ENCODE measurements around the gene ZNF836. TPM values are rescaled to one million over a fixed set of nuclear protein-coding genes. Genes with fewer than 3 reads are reported as not detected.

The ZNF836 gene
- total and polyA plus RNA-seq, 9 of the 15 experiments (the other 6 are each of a cell fraction or from before 2014, with no cell fraction given), result 0.24 to 0.69 (median 0.64) TPM; not detected in 2

GRCh38 chr19:52139252-52140031, 32.0 kb downstream of the ZNF836 start, which contains the start of gene ZNF616 (continued):
- peak; percentile 87 for TF ChIP-seq CREB3L1 (IDR thresholded peaks at IDR 0.05; ENCODE audit: borderline replicate concordance, low read depth)
- no peak for TF ChIP-seq ZFPM2 (CRISPR knock-in tag; IDR thresholded peaks at IDR 0.05)
- 0 out of 4 replicates have a peak, but pooled peaks of 1 of the 2 experiments have one; percentile 72 for TF ChIP-seq BCLAF1 (IDR thresholded peaks at IDR 0.05; ENCODE audit: borderline replicate concordance in 1 of 2, control insufficient read depth in 1 of 2, low read depth in 2 of 2, low read length in 1 of 2)
- peak; percentile 94 for TF ChIP-seq NR2C1 (IDR thresholded peaks at IDR 0.05)
- peak; percentile 95 for TF ChIP-seq NR2C1 (tag; IDR thresholded peaks at IDR 0.05)
- peak; percentile 82; the same call in 1 of the 2 replicates for TF ChIP-seq PHF8 (IDR thresholded peaks at IDR 0.05; ENCODE audit: borderline replicate concordance, low read length)
- TF ChIP-seq TEAD1 (CRISPR knock-in tag; IDR thresholded peaks at IDR 0.05), result 0 out of 4 replicates have a peak, but pooled peaks of 1 of the 2 experiments have one; percentile 78
- 0 out of 2 replicates have a peak, but pooled peaks have one; percentile 57 for TF ChIP-seq NBN (IDR thresholded peaks at IDR 0.05; ENCODE audit: low read depth)
- TF ChIP-seq ZNF384 (IDR thresholded peaks at IDR 0.05; ENCODE audit: low read depth, low read length), result peak; percentile 69
- TF ChIP-seq ZNF766 (CRISPR knock-in tag; conservative IDR thresholded peaks at IDR 0.05), result no peak
- no peak for TF ChIP-seq ZNF280B (CRISPR knock-in tag; IDR thresholded peaks at IDR 0.05)
- peak; percentile 8; the same call in 1 of the 2 replicates for TF ChIP-seq MYC (IDR thresholded peaks at IDR 0.05; ENCODE audit: low read depth, low read length)
- no peak for TF ChIP-seq MYC (CRISPR knock-in tag; IDR thresholded peaks at IDR 0.05; ENCODE audit: borderline replicate concordance, low read depth)
- peak; percentile 6; the same call in 1 of the 2 replicates for TF ChIP-seq ZNF316 (IDR thresholded peaks at IDR 0.05)
- TF ChIP-seq SMARCA5 (IDR thresholded peaks at IDR 0.05), result peak; percentile 68; the same call in 1 of the 2 replicates
- TF ChIP-seq HDAC2 (IDR thresholded peaks at IDR 0.05), result peak; percentile 81
- TF ChIP-seq DPF2 (IDR thresholded peaks at IDR 0.05), result peak; percentile 73; the same call in 1 of the 2 replicates
- TF ChIP-seq ZNF408 (CRISPR knock-in tag; IDR thresholded peaks at IDR 0.05; ENCODE audit: low read depth), result no peak
- TF ChIP-seq KDM5B (IDR thresholded peaks at IDR 0.05; ENCODE audit: insufficient replicate concordance, low read depth, low read length), result peak; percentile 87

All from K562 (cell line).